NCI-H1417 treated with DMSO at 0.1 percent for 48 hours (cell line): ENCODE measurements around the gene TYSND1.
"Not testable (repeated sequence)": the region's sequence is repeated elsewhere in the genome, so short reads cannot be mapped to it uniquely, and the experiment has no call there.

ENCODE experiments used
- DNase-seq: peaks from one replicate; lab custom pipeline; 2025; lab: John Stamatoyannopoulos, UW

TYSND1 gene

DNA sequence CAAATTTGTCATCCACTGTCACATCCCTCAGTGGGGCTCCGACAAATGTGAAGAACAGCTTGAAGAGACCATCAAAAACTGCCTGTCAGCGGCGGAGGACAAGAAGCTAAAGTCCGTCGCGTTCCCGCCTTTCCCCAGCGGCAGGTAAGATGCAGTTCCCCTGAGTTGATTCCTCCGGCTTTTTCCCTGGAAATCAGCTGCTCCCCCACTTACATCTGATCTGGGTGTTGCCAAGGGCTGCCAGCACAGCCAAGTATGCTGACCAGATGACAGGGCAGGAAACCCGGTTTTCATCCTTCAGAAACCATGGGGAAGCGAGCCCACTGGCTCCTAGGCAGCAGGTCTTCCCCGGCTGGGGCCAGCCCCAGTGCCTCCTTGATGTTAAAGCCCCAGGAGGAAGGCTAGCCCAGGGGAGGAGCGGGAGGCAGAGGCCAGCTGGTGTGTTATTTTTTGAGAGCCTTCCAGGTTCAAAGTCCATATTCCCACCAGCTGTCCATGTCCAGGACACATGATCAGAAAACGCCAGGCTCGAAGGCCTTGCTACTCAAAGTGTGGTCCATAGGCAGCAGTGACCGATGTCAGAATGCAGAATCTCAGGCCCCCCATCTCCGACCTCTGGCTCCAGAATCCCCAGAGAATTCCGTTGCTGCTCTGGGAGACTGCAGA lies 37.3 kb downstream of the TYSND1 start:
- no peak for DNase-seq

DNA sequence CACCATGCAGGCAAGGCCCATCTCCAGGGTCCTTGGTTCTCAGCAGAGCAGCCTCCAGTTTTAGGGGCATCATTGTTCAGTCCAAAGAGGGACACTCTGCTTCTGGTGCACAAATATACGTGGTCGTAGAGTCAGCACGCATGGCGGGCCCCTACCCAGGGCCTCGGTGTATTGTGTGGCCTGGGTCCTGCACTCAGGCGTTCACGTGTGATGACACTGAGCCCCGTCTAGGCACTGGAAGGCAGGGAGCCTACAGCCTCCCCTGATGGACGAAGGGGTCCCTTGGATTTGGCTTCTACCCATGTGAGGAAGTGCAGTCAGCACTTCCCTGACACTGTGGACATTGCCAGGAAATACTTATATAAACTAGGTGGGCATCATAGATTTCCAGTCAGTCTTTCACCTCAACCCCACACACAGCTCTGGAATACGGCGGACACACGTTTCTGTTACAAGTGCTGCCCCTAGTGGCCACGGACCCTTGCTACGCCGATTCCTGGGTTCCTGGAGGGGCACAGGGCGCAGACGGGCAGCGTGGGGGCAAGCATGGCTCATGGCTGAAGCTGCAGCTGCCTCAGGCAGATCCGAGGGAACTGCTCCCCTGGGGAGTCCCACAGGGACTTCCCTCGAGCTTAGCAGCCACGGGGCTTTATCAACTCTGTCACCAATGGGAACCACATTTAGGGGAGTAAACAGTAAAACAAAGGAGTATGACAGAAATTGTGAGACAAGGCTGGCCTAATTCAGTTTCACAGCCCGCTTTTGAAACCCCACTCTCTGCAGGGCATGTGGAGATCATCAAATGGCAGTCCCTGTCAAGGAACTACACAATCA lies 39.3 kb downstream of the TYSND1 start:
- no peak for DNase-seq

DNA sequence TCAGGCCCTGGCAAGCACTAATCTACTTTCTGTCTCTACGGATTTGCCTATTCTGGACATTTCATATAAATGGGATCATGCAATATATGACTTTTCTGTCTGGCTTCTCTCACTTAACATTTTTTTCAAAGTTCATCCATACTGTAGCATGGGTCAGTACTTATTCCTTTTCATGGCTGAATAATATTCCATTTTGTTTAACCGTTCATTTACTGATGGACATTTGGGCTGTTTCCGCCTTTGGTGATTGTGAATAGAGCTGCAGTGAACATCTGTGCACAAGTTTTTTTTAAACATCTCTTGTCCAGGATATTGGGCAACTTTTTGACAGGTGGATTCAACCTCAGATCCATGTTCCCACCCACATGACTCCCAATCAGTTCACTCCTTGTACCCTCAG lies 44.8 kb downstream of the TYSND1 start:
- DNase-seq = no peak

DNA sequence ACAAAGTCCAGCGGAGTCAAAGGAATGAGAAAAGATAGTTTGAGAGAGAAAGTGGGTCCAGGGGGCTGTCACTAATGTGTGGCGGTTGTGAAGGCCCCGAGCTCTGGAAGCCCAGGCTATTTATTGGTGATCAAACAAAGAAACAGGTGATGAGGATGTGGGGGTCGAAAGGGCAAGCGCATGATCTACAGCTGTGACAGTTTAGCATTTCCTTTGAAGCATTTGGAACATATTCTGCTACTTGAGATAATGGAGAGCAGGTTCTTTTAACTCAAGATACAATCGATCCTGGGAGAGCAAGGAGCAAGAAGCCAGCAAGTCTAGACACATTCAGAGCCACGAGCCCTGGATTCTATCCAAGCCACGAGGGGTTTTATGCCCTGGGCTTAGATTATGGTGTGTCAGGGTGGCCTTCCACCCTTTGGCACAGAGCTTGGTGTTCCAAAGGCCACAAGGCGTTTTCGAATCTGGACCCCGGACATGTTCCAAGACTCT lies 45.4 kb downstream of the TYSND1 start:
- not testable (repeated sequence) for DNase-seq

DNA sequence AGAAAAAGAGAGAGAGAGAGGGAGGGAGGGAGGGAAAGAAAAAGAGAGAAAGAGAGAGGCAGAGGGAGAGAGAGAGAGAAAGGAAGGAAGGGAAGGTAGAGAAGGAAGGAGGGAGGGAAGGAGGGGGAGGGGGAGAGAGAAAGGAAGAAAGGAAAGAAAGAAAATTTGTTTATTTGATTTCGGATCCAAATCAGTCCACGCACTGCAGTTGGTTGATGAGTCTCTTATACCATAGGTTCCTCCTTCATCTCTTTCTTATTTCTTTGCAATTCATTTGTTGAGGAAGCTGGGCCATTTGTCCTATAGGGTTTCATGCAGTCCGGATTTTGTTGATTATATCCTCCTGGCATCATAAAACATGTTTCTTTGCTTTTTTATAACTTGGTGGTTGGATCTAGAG lies 48.2 kb downstream of the TYSND1 start:
- DNase-seq = no peak

DNA sequence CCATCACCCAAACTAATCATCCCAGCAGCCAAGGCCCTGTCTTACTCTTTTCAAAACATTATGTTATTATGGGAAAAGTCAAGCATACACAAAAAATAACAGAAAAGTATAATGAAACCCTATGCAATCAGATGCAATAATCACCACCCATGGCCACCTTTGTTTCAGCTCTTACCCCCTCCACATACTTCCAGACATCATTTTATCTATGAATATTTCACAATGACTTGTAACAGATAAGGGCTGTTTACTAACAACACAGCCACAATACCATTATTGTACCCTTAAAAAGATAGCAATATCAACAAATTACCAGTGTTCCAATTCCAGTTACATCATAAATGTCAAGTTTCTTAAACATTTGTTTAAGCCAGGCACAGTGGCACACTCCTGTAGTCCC lies 49.0 kb downstream of the TYSND1 start:
- no peak for DNase-seq

DNA sequence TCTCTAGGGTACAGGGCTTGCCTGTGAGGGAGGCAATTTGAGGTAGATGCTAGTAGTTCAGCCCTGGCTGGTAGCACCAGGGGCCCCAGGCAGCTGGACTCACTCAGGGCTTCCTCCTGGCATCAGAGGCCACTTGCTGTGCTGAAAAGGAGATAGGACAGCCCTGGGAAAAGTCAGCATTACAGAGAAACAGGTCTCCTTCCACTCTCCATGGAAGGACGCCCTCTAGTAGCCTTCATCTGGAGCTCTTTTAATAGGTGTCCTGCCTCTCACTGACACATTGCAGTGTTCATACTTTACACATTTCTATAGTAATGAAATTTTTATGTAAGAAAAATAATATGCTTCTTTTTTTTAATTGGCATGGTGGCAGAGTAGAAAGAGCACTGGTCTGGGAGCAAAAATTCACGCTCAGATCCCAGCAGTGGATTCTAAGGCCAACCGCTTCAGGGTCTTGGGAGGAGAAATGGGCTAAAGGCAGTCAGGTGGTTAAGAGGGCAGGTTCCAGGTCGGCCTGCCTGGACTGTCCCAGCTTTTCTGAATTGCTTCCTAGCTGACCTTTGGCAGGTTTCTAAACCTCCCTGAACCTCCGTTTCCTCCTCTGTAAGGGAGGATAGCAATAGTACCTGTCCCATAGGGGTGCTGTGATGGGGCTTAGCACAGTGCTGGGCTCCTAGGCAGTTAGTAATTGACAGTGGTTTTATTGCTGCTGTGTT lies 49.6 kb downstream of the TYSND1 start:
- DNase-seq = no peak

DNA sequence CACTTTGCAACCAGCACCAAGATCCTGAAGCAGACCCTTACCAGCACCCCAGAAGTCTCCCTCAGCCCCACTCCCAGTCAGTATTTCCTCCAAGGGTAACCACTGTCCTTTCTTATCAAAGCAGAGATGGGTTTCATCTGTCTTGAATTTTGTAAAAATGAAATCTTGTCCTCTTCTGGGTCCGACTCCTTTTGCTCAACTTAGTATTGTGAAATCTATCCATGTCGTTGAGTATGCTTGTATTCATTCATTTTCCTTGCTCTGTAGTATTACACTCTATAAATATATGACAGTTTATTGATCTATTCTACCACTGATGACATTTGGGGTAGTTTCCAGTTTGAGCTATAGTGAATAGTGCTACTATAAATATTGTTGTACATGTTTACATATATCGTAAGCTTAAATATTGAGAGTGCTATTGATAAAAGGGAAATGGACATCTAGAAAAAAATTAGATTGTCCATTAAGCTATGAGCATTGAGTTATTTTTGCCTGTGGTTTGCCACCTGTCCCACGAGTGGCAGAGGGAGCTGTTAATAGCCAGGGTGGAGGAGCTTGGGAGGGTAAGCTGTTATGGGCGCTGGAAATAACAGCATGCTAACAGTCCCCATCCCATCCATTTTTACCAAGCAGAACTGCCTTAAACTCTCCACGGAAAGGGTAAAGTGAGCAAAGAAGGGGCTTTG lies 50.3 kb downstream of the TYSND1 start:
- DNase-seq = no peak

DNA sequence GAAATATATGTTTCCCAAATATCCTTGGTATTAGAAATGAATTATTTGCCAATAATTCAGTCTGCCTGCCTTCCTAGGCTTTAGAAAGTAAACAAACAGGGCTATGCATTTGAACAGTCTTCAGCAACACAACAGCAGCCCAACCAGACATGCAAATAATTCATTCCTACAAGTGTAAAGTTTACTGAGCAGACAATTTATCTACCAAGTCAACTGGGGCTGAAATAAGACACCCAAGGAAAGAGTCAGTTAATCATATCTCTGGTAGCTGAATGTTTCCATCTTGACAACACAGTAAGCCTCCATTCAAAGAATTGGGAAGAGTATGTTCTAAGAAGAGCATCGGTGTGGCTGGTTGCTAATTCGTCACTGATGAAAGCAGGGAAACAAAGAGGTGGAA lies 52.2 kb downstream of the TYSND1 start:
- no peak for DNase-seq

DNA sequence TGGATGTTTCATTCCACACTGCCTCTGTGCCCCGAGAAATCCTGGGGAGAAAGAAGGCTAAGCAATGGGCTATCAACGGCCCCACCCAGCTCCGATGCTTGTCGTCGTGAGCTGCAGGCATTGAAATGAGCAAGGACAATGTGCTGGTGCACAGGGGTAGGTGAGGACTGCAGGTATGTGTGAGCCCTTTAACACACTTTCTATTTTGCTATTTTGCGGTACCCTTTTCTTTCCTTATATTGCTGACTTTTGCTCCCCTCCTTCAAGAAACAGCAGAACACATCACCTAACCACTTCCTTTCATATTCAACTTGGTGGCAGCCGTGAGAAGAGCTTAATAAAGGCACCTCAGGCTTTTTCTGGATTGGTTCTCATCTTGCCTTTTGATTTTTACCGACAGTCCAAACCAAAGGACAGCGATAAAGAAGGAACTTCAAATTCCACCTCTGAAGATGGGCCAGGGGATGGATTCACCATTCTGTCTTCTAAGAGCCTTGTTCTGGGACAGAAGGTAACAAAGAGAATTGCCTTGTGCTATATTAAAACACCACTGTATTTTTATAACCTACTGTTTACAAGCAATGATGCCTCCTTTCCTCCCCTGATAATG lies 53.1 kb downstream of the TYSND1 start:
- no peak for DNase-seq

DNA sequence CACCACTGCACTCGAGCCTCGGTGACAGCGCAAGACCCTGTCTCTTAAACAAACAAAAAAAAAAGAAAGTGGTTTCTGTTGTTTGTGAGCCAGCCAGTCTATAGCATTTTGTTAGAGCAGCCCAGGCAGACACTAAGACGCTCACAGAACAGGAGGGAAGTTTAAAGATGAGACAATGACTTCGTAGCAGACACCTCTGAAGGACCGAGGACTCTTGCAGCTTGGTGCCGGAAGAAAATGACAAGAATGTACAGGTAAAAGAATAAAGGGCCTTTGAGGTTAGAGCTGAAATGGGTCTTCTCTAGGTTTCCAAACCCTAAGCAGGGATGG lies 54.1 kb downstream of the TYSND1 start:
- no peak for DNase-seq

DNA sequence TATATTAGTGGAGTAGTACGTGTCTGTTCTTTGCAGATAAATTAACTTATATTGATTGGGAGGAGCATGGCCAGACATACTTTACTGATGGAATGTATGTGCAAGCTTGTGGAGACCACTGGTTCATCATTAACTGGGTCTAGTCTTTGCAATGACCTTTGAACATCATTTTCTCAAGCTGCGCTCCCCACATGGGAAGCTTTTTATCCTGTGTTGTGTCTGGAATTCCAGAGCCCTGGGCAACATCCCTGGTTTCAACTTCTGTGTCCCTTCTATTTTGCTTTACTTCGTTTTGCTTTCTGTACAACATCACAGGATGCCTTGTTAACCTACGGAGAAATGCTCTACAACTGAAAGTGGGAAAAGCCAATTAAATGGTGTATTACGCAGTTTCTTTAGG lies 55.5 kb downstream of the TYSND1 start:
- DNase-seq = no peak

DNA sequence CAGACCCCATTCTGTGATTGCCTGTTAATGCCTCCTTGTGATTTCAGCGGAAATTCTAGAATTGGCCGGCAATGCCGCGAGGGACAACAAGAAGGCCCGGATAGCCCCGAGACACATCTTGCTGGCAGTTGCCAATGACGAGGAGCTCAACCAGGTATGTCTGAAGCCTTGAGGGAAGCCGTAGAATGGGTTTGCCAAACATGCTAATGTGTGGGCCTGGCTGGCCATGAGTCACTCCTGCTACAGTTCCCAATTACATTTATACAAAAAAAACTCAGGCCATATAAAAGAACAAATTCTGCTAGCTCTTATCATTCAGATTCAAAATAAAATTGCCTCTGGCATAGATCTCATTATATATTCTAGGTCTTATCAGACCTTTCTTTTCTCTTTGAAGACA lies 56.5 kb downstream of the TYSND1 start:
- DNase-seq = no peak

DNA sequence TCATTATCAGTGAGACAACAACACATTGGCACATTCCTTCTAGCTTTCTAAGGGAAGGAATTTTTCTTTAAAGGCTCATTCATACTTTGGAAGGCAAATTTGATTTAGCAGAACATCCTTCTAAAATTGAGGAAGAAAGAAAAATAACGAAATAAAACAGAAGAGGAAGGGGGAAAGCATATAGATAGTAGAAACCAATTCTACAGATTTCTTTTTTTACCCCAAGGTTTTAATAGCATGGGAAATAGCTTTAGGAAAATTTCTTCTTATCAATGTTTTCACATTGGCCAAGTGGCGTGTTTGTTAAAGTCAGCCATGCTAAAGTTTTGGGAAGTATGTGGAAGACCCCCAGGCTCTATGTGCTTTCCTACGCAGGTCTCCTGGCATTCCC lies 58.2 kb downstream of the TYSND1 start:
- DNase-seq = no peak
